Fibroblast of the conjunctiva (primary cell): Measurements from ENCODE around the gene DECR2.
"Not testable (repeated sequence)": the region's sequence is repeated elsewhere in the genome, so short reads cannot be mapped to it uniquely, and the experiment has no call there.

ENCODE experiments used
- DNase-seq: peaks from one replicate; pipeline ENCODE4 v3.0.0-alpha.2; 2010; ENCODE audit warnings: low read depth

DECR2 gene

DNA sequence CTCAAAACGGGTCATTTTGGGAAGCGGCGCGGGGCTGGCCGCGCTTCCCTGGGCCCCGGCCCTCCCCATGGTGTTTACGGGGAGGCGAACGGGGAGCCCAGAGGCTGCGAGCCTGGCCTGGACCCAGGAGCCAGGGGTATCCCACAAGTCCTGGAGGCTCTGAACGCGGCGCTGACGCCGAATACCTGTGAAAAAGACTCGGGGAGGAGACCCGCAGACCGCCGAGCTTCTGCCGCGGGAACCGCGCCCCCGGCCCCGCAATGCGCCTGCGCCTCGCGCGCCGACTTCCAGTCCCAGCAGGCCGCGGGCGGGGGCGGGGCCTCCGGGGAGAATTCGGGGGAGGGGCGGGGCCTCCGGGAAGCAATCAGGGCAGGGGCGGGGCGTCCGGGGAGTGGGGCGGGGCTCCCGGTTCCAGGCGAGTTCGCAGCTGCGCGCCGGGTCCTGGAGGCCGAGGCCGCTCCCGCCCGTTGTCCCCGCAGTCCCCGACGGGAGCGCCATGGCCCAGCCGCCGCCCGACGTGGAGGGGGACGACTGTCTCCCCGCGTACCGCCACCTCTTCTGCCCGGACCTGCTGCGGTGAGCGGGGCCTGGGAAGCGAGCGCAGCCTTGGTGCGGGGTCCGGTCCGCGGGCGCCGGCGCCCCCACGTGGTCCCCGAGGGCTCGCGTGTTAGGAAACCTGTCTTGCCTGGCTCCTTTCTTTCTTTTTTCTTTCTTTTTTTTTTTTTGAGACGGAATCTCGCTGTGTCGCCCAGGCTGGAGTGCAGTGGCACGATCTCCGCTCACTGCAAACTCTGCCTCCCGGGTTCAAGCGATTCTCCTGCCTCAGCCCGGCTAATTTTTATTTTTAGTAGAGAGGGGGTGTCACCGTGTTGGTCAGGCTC, at the start of gene DECR2:
Gene DECR2, plus strand, starts transcription at position 418 of the 881 bp plus-strand sequence. Its CDS starts 79 bp downstream, at position 497.
- DNase-seq, result peak; percentile 80

GRCh38 chr16:352547-353403, 48.9 kb upstream of the DECR2 start, which contains the start of gene AXIN1:
Gene AXIN1, minus strand, starts transcription at chr16:352723. Its CDS starts 5,698 bp downstream, at chr16:347025.
- DNase-seq, result peak; percentile 78

- no peak for DNase-seq
Observed at GRCh38 chr16:353404-354290, 48.0 kb upstream of the DECR2 start.

DNA sequence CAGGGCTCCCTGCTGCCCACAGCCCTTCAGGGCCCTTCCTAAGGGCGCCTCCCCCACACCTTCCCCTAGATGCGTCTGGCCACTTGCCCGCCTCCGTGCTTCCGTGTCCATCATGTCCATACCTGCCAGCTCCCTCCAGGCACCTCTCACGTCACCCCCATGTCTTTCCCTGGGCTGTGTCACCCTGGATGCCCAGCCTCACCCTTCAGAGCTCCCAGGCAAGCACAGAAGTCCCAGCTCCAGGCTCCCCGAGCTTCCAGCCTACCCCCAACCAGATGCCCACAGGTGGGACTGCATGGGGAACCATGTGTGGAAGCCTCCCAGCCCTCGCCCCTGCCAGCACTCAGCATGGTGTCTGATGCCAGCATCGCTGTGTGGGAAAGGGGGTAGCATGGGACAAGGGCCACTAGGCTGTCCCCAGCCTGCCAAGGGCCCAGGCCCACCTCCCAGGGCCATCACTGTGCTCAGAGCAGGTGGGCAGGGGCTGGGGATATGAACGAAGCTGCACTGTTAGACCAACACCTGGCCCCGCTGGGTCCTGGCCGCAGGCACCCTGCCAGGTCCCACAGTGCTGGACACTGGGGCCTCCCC, 47.3 kb upstream of the DECR2 start:
- DNase-seq, result no peak

DNA sequence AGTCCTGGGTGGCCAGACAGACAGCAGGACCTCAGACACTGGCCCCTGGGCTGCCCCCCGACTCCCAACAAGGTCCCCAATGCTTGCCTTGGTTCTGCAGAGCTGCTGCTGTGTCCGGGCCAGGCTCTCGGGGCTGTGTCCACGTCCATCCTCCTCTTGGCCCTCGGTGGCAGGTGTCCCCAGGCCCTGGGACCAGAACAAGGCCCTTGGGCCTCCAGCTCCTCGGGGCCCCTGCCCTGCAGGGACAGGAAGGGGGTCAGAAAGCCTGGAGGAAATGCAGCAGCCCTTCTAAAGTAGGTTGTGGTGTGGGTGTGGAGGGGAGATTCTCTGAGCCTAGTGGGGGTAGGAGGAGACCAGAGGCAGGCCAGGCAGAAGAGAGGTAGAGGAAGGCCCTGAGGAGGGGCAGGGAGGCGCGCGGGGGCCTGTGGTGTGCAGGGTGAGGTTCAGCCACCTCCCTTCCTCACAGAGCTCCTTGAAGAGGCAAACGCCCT, 46.7 kb upstream of the DECR2 start:
- DNase-seq, result no peak

- DNase-seq, result no peak
Observed at GRCh38 chr16:356741-357140, 44.9 kb upstream of the DECR2 start.

- DNase-seq, result no peak
Observed at GRCh38 chr16:359067-359763, 42.5 kb upstream of the DECR2 start.

- no peak for DNase-seq
Observed at GRCh38 chr16:359871-360697, 41.6 kb upstream of the DECR2 start.

- DNase-seq, result no peak
Observed at GRCh38 chr16:360698-361336, 40.9 kb upstream of the DECR2 start.

DNA sequence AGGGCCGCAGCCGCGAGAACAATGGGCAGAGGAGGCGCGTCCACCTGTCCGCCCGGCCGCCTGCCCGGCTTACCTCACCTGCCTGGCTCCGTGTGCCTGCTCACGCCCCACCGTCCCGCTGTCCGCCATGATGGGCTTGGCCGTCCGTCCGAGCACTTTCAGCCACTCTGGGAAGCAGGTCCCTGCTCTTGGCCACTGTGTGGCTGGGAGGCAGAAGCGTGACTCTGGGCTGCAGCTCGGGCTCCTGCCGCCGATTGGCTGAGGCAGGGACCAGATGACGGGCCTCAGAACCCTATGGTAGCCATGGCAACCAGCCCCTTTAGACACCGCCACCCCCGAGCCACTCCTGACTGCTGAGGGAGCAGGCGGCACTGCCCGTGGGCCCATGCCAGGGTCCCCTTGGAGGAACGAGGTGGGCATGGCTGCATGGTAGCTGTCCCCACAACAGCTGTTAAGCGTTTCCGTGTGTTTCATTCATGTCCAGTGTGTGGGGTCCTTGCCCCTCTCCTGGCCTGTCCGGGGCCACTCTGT, 40.3 kb upstream of the DECR2 start:
- DNase-seq, result no peak

DNA sequence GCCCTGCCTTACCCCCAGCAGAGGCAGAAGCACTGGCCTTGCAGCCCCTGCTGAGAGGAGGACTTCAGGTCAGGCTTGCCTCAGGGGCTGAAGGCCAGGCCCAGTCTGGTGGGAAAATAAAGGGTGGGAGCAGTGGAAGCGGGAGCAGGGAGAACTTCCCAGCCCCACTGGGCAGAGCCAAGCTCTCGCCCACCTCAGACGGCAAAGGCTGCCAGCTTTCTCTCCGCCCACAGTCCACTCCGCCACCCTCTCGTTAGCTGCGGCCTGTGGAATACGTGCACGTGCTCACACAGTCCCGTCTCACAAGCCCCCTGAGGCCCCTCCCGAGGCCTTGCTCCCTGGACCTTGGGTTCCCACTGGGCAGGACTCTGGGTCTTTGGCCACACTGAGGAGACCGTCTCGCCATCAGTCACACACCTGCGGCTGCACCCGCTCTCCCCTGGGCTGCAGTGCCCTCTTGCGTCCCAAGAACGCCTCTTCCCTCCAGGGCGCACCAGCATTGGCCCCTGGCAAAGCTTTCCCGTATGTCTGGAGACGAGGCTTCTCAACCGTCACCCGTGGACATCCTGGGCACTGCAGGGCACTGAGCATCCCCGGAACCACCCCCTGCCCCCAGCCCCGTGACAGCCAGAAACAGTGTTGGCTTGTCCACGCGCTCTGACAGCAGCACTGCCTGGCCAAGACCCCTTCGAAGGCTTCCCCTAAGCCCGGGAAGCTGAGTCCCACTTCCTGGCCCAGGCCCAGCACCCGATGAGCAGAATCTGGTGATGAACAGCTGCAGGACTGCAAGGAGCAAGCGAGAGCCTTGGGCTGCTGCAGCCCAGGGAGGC, 39.6 kb upstream of the DECR2 start:
- DNase-seq, result peak; percentile 43

- DNase-seq, result not testable (repeated sequence)
Observed at GRCh38 chr16:362702-362999, 39.0 kb upstream of the DECR2 start.

DNA sequence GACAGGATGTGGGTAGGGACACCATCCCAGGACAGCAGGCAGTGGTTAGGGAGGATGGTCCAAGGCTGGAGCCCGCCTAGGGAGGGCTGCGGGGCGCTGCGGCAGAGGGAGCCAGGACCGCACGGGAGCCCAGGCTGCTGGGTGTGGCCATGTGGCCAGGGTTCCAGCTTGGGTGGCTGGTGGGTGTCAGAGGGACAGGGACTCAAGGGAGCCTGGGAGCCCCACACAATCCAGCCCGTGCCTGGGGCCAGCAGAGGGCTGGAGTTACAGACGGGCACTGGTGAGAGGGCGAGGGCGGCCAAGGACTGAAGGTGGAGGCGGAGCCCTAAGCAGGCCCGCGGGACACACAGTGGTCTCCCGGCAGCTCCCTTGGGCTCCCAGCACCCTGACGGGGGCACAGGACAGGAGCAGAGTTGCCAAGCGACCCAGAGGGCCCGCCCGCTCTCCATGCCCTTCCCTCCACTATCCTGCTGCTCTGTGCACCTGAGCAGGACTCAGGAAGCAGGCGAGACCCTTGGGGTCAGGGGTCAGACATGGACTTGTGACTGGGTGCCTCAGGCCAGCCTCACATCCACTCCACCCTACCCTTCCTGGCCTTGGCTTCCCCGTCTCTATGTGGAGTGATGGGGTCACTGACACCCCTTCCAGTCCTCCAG, 38.4 kb upstream of the DECR2 start:
- no peak for DNase-seq

DNA sequence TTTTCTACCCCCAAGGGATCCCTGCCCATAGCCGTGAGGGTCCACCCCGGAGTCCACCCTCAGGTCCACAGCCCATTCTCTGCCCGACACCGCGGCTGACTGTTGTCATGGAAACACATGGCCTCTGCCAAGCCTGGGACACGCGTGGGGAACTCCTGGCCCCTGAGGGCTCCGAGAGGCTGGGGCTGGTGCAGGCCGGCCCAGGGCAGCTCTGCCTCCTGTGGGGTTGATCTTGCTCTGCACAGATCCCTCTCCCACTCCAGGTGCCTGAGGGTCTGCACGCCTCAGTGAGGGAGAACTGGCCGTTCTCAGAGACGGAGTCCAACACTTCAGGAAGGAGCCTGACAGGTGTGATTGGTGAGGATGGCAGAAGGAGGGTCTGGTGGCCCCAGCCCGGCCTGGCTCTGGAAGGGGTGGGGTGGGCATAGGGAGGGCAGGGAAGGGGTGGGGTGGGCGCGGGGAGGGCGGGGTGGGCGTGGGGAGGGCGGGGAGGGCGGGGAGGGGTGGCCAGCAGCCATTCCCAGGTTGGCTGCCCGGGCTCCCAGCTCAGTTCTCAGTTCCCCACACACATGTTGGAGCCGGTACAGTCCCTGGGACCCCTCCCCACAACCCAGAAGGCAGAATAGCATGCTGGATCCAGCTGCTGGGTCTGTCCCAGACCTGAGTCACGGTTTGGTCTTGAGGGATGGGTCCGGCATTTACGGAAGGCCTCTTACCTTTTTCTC, 37.8 kb upstream of the DECR2 start:
- no peak for DNase-seq

DNA sequence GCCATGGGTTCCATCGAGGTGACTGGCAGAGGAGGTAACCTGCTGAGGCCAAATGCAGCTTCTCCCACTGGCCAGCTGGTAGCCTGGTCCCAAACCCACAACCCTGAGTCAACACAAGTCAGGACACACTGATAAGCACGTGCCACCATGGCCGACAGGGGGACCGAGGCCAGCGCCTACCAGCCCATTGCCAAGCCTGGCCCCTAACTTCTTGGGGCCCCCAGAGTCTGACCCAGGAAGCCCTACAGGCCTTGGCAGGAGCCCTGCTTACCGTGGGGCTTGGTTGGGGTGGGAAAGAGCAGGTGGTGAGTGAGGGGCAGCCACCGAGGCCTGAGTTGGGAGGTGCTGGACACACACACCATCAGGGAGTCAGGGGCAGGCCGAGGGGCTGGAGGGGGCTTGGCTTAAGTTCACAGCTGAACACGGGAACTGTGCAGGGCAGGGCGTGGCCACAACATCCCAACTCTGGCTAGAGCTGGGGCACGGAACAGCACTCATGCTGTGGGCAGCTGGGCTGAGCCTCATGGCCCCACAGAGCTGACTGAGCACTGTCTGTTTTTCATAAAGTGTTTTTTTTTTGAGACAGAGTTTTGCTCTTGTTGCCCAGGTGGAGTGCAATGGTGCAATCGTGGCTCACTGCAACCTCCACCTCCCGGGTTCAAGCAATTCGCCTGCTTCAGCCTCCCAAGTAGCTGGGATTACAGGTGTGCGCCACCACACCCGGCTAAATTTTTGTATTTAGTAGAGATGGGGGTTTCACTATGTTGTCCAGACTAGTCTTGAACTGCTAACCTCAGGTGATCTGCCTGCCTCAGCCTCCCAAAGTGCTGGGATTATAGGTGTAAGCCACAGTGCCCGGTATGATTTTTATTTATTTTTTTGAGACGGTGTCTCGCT, 36.8 kb upstream of the DECR2 start:
- no peak for DNase-seq

GRCh38 chr16:366476-366875, 35.2 kb upstream of the DECR2 start:
- DNase-seq, result no peak
